Stimulated activated CD8-positive, alpha-beta memory T cell treated with anti-CD3 and anti-CD28 coated beads, Interleukin-4, amount 100 ng/mL, for 1 hour (primary cell): Measurements from ENCODE around the gene MBNL1.
"Not testable (repeated sequence)": the region's sequence is repeated elsewhere in the genome, so short reads cannot be mapped to it uniquely, and the experiment has no call there.

Source experiments
- DNase-seq, 2 donors: peaks; one replicate each; pipeline ENCODE4 v3.0.0-alpha.2; 2020; ENCODE audit warnings: low read depth in 2 of 2, low spot score in 1 of 2

The MBNL1 gene

DNA sequence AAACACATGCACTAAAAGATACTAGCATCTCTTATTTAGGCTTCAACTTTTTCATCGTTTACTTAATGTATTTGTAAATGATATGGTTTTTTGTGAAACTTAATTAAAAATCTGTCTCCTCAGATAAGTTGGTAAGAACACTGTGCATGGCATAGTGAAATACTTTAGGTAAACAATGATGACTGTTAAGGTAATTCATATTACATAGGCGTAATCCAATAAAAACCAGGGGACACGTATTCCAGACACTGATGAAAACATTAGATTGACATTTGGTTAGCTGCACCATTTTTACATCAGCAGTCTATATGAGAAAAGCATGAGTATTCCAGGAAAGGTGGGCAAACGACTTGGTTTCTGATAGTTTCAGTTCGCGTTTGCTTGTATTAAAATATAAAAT lies 170.0 kb downstream of the MBNL1 start:
- no peak for DNase-seq

DNA sequence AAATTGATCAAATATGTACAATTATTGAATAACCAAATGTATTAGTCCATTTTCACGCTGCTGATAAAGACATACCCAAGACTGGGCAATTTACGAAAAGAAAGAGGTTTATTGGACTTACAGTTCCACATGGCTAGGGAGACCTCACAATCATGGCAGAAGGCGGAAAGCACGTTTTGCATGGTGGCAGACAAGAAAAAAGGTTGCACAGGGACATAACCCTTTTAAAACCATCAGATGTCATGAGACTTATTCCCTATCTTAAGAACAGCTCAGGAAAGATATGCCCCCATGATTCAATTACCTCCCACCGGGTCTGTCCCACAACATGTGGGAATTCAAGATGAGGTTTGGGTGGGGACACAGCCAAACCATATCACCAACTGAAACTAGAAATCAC lies 171.5 kb downstream of the MBNL1 start:
- DNase-seq = not testable (repeated sequence)

DNA sequence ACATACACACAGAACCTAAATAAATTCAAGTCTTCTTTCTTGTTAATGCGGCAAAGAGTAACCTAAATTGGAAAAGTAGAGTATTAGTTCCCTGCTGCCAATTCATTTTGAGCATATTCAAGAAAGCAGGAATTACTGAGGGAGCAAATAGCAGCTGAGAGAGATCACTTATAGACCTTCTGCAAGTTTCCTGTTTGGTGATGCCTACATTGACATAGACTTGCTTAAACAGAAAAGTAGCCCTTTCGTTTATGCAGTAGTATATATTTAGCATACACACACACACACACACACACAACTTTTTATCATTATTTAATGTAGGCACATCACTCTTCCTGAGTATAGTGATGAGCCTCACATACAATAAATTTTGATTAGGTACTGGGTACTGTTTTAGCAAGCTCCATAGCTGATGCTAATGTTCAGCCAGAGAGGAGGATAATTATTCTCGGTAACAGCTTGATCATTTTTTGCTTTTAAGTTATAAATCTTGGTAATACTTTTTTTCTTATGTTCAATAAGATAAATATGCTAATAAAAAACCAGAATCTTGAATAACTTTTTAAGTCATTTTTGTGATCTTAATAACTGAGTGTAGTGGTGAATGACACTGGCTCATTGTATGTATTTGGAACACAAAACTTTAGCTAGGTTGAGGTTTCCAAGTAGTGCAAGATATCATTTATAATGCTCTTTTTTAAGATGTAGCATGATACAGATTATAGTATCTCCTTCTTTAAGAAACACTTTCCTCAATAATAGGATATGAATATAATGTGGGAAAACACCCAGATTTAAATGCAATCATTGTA lies 174.7 kb downstream of the MBNL1 start:
- DNase-seq = no peak

DNA sequence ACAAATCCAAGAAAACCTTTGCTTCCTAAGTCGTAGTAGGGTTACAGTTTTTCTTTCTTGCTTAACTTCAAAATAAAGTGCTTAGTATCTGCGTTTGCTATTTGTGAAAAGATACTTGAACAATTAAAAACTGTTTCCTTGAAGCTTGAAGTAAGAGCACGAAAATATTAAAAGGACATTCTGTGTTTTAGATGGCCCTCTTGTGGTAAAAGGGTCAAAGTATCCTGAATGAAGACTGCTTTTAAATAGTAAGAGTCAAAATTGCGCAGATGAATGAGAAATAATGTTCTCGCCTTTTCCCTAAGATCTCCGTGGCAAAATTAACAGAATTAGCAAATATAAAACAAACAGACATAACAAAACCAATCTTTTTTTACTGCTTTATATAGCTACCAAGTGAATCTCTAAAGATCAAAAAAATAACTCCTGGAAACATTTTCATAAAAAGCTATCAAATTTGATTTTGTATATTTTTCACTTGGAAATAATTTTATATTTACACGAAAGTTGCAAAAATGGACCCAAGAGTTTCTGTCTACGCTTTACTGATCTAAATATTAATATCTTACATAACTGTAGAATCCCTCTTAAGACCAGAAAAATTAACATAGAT lies 175.4 kb downstream of the MBNL1 start:
- DNase-seq = no peak

DNA sequence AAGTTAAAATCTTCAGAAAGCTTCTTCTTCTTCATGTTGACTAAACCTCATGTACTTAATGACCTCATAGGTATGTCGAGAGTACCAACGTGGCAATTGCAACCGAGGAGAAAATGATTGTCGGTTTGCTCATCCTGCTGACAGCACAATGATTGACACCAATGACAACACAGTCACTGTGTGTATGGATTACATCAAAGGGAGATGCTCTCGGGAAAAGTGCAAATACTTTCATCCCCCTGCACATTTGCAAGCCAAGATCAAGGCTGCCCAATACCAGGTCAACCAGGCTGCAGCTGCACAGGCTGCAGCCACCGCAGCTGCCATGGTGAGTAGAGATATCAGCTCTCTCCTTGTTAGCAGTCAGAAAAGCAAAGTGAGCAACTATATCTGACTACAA lies 176.5 kb downstream of the MBNL1 start:
- DNase-seq = no peak

DNA sequence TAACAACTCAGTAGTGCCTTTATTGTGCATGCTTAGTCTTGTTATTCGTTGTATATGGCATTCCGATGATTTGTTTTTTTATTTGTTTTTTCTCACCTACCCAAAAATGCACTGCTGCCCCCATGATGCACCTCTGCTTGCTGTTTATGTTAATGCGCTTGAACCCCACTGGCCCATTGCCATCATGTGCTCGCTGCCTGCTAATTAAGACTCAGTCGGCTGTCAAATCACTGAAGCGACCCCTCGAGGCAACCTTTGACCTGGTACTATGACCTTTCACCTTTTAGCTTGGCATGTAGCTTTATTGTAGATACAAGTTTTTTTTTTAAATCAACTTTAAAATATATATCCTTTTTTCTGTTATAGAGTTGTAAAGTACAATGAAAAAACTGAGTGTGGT lies 177.8 kb downstream of the MBNL1 start:
- no peak for DNase-seq

DNA sequence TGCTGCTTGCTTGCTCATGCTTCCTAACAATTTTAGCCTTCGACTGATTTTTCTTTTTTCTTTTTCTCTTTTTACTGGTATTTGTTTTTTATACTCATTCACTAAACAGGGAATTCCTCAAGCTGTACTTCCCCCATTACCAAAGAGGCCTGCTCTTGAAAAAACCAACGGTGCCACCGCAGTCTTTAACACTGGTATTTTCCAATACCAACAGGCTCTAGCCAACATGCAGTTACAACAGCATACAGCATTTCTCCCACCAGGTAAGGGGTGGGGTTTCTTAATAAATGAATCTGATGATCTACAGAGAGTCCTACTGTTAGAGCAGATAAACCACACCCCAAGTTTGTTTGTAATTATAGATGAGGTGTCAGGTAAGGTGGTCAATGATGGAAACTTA lies 178.8 kb downstream of the MBNL1 start:
- DNase-seq = no peak

DNA sequence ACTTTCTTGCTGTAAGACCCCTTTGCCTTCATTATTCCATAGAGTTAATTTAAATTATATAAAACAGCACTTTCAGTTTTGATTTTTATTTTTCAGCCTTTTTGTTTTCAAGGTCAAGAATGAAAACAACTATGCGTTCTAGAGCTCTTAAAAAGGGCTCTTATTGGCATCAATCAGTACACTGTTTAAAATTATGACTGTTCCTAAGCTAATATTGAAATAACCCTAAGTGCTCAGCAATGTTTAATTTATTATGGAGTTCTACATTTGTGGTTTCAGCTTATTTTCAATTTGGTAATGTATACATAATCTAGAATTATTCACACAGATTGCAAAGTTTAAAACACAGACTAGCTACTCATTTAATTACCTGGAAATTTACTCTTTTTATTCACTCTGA lies 179.4 kb downstream of the MBNL1 start:
- no peak for DNase-seq

DNA sequence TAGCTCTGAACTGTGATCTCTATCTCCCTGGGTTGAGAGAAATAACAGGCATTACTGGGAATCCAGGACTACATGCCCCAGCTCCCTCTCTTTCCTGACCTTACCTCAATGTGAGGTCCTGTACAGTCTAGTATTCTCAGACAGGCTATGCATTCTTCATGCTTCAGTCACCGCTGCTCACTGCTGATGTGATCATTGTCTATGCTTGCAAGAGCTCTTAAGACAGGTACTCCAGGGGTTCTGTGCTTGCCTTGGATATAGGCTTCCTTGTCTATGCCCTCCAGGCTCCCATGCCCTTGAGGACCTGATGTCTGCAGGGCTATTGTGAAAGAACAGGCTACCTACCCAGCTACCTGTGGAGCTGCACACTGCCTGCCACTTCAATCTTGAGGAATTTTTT lies 183.6 kb downstream of the MBNL1 start:
- DNase-seq = no peak

DNA sequence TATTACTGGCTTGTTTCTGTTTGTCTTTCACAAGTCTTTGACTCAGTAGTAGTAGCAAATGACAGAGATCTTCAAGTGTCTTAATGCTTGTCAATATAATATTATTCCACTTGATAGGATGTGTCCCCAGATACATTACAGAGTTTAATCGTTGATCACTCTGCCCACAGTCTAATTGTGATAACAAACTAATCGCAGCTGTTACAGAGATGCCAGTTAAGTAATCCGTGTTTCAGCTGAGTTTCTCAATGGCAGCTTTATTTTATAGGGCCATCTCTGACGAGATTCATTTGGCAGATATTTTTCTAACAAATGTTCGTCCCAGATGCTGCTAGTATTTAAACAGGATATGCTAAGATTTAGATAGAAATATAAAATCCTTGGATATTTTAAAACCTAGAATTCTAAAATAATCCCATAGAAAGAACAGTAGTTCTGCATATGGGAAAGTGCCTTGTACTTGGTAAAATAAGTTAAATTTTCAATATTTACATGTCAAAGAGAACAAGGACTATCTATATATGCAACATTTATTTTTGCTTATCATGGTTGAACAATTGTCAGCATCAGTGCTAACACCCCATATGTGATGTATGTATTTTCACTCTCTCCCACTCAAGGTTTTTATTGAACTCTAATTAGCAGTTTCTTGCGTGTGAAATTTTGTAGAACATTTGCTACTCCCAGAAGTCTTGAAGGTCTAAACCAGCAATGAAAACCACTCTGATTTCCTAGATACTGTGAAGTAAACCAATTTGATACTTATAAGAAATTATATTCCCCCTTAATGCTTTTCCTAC lies 185.5 kb downstream of the MBNL1 start:
- no peak for DNase-seq

DNA sequence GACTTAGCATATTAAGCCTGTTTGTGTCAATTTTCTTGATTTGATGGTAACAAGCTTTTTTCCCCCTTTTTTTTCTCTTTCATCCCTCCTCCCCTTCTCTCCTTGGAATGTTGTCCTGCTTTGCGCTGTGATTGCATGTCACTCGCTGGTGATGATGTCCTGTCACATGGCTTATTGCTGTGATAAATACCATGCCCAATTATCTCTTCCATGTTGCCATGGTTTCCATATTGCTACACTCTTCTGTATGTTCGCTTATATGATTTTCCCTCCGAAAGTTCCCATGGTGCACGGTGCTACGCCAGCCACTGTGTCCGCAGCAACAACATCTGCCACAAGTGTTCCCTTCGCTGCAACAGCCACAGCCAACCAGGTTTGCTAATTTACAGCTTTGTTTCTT lies 187.3 kb downstream of the MBNL1 start:
- DNase-seq = no peak

DNA sequence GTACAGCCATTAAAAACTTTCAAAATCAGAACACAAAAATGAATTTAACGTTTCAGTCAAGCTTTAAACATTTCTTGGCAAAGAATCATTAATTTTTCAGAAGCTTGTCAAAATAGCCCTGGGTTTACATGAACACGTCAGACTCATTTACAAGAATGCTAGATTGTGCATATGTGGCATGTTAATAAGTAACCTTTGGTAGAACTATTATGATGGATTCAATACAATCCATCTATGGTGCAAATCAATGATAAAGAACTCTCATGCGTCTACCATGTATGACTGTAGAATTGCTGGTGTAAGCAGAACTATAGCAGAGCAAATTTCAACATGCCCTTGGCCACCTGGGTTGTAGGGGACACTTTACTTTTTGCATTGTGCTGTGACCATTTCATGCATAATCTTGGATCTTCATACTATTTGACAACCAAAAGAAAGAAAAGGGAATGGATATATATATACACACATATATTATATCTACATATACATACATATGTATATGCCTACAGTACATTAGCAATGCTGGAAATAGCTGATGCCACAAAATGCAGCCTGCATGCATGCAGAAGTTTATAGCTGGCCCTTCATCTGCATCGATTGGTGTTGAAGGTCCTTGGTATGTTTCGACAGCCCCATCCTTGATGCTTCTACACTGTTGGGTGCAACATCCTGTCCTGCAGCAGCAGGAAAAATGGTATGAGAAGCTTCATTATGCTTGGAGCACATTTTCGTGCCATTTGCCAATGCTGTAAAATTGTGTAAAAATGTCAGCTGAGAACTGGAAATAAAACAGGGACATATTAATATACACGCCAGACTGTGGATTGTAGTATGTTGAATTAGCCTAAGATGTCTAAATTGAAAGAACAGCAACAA lies 189.0 kb downstream of the MBNL1 start:
- DNase-seq = no peak

DNA sequence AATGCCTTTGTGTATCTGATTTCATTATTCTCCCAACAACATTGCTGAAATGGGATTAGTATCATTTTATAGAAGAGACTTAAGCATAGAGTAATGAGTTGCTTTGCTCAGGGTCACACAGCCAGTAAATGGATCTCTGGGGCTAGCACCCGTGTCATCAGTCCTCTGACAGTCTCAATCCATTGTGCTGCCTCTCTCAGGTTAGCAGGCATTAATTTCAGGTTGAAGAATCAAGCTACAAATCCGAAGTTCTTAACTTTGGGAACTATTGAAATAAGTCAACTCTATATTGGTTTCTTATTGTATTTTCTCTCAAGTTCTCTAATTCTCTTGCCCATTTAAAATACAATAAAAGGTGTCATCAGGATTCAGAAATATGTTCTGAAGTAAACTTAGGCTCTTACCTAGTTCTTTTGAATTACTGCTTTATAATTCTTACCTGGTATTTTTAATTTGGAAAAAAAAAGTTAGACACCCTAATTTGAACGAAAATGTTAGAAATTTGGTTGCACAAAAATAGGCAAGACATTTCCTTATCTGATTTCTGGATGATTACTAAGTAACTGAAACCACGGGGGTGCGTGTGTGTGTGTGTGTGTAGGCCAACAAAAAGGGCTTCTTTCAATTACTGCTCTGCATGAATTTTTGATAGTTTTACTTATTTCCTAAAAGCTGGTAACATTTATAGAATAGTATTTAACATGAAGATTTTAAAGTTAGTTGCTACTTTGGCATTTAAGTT lies 189.8 kb downstream of the MBNL1 start:
- DNase-seq = no peak

DNA sequence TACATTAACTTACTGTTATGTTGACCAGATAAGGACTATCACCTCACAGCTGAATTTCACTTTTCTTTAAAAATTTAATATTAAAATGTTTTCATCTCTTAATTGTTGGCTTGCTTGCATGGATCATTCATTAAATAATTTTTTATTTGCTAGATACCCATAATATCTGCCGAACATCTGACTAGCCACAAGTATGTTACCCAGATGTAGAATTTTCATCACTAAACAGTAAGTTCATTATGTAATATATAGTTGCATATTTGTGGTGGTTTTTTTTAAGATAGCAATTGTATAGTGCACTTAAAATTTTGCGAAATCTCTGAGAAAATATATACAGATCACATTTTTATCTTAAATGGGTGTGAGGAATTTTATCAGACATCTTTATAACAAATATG lies 190.4 kb downstream of the MBNL1 start:
- DNase-seq = no peak

DNA sequence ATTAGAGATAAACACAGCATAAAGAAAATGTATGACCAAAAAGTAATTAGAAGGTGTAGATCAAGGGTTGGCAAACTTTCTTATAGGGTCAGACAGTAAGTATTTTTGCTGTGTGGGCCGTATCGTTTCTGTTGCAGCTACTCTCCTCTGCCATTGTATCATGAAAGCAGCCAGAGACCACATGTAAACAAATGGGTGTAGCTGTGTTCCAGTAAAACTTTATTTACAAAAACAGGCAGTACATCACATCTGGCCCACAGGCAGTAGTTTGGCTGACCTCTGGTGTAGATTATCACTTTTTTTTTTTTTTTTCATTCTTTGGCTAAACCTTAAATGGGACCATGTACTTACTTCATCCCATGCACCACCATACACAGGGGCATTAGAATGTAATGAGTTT lies 190.8 kb downstream of the MBNL1 start:
- no peak for DNase-seq

DNA sequence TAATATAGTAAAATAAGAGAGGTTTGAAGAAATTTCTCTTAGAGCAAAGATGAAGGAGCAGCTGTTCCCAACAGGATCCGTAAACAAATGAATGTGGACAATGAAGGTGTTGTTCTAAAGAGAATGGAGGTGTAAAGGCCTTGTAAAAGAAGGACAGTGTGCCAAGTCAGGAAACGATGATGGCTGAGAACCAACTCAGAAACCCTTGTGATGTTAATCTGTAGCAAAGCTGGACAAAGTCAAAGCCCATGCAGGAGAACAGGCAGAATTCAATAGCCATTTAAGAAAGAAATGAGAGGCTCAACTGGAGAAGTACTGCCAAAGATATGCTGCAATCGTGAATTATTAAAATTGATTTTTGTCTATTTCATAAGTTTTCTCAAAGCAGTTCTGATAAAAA lies 192.2 kb downstream of the MBNL1 start:
- no peak for DNase-seq

DNA sequence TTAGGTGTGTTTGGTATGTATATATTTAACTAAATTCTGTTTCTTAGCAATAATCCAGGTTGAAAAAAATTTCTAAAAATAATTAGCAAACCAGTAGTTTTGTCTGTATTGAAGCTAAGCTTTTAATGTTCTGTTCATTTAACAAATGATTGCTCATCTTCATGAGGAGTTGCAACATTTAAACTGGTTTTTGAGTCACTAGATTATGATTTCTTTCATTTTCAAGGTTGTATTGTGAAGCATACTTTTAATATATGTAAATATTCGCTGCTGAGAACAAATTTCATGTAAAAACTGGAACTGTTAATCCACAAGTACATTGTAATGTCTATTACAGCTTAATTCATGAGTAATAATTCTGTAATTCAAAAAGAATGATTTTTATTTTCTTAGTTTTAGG lies 192.7 kb downstream of the MBNL1 start:
- no peak for DNase-seq

DNA sequence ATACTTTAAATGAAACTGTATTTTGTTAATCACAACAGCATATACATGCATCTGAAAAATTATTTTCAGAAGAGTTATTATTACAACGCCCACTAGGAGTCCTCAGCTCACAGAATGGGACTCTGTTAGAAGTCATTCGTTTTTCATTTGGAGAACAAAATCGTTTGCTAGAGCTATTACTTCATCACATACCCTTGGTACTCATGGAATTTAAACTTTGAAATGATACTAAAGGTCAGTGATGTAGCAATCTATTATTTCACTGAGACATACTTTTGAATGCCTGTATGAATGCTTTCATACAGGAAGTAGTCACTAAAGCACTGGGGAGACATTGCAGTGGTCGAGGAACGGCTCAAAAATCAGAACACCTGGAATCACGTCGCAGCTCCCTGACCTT lies 198.1 kb downstream of the MBNL1 start:
- no peak for DNase-seq

DNA sequence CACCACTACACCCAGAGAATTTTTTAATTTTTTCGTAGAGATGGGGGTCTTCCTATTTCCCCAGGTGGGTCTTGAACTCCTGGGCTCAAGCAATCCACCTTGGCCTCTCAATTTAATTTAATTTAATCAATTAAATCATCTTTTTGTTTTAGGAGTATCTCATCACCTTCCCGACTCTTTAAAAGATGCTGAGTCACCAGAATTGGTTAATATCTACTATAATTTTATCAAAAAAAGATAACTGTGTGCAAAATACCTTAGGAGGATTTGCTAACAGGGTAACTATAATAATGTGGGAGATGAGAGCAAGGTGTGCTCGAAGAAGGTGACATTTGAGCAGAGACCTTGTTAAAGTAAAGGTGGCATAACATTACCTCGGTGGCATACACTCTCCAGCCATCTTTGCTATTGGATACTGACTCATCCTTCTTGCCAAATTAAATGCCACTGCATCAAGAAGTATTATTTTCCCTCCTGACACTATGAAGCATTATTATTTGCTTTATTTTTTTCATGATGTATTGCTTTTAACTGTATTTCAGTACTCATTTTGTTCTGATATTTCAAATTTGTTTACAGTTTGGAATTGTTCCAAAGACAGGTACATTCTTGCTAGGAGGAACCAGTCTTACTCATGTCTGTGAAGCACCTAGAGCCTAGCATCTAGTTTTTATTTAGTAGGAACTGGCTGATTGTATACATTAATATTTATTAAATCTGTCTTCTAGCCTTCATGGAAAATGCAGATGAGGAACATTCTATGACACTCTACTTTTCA lies 200.7 kb downstream of the MBNL1 start:
- no peak for DNase-seq

DNA sequence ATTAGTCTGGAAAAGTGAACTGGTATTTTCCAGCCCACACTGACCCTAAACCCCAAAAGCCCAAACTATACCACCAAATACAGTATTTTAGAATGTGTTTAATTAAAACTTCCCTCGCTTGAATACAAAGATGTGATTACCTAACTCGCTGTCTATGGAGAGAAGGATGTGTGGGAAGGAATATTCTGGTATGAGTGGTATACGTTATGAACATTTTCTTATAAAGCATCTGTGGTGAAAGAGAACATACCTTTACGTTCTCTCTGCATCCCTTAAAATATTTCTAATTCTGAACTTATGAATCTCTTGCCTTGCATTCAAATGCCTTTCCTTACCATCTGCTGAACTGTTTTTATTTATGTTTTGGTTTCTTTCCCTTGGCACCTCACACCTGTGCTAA lies 201.4 kb downstream of the MBNL1 start:
- no peak for DNase-seq
